Measurements from ENCODE around the gene NTSR2.

DNA sequence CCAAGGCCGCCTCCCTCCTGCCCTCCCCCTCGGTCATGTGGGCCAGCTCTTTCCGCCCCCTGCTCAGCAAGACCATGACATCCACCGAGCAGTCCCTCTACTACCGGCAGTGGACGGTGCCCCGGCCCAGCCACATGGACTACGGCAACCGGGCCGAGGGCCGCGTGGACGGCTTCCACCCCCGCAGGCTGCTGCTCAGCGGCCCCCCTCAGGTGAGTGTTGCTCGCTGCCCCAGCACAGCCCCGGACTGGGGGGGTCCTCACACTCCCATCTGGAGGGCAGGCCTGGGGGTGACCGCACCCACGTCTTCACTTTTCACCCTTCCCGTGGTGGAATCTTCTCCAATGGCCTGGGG, 51.3 kb downstream of the NTSR2 start:
- TF ChIP-seq, protein P1, sequence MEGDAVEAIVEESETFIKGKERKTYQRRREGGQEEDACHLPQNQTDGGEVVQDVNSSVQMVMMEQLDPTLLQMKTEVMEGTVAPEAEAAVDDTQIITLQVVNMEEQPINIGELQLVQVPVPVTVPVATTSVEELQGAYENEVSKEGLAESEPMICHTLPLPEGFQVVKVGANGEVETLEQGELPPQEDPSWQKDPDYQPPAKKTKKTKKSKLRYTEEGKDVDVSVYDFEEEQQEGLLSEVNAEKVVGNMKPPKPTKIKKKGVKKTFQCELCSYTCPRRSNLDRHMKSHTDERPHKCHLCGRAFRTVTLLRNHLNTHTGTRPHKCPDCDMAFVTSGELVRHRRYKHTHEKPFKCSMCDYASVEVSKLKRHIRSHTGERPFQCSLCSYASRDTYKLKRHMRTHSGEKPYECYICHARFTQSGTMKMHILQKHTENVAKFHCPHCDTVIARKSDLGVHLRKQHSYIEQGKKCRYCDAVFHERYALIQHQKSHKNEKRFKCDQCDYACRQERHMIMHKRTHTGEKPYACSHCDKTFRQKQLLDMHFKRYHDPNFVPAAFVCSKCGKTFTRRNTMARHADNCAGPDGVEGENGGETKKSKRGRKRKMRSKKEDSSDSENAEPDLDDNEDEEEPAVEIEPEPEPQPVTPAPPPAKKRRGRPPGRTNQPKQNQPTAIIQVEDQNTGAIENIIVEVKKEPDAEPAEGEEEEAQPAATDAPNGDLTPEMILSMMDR (IDR thresholded peaks at IDR 0.05) = no peak
- TF ChIP-seq EP300 (IDR thresholded peaks at IDR 0.05) = no peak

All from ovary (tissue), 3 donors.